Measurements from ENCODE around the gene MST1R. TPM values are rescaled to one million over a fixed set of nuclear protein-coding genes. Genes with fewer than 3 reads are reported as not detected.

MST1R gene
- total RNA-seq (2022; extraction: Qiagen RNA extraction; ENCODE audit: low read depth) = 5.3 to 8.5 TPM (median 7.4 TPM) in 5 replicates

GRCh38 chr3:49903451-49904424 is at the start of gene MST1R:
TSS of gene MST1R (minus strand) at chr3:49903873. CDS start at chr3:49903609, 264 bp downstream.

GRCh38 chr3:49939858-49940666 is 36.4 kb upstream of the MST1R start, which contains the start of gene RBM6:
TSS of gene RBM6 (plus strand) at chr3:49940150. CDS start at chr3:49962642, 22,492 bp downstream.

DNA sequence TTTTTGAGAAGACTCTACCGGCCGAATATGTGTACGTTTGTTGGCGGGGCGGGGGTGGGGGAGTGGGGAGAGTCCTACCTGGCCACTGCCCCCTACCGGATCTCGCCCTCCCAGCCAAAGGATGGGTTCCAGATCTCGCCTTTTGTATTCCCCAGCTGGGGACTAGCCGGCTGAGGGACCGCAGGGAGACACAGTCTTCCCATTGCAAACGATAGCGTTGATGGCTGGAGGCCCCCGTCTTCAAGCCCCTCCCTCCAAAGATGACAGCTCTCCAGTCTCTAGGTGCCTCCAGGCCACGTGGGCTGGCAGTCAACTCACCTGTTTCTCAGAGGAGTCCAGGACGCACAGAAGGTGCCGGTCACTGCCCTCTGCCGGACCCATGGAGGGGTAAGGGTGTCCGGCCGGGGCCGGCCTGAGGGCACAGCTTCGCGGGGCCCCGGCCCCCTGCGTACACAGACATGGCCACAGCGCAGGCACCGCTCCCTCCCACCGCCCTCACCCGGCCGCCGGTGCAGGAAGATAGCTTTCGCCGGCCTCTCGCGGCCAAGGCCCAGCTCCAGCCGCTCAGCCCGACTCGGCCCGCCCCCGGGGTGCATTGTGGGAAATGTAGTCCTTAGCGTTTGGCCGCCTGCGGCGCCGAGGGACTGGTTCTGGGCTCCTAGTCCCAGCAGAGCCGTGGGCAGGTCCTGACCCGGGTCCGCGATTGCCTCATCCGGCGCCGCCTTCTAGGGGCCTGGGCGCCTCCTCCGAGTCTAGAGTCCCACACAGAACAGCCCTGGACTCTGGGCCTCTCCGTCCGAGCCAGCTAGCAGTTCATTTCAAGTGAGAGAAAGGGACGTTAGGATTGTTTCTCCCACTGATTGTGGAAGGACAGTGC is 25.9 kb upstream of the MST1R start, which contains the start of gene MON1A:
MON1A (minus strand) TSS at position 521 of the 877 bp plus-strand sequence. CDS start 16,465 bp downstream, outside the sequence.

GRCh38 chr3:49869525-49870126 is 34.0 kb downstream of the MST1R start, which contains the start of gene CAMKV:
TSS of gene CAMKV (minus strand) at chr3:49869906. CDS start at chr3:49862388, 7,518 bp downstream.

GRCh38 chr3:49856181-49857005 is 47.3 kb downstream of the MST1R start, which contains the start of gene TRAIP:
TSS of gene TRAIP (minus strand) at chr3:49856564. CDS start at chr3:49856453, 111 bp downstream.

Other genes starting within 250 kb of the MST1R start
- gene APEH, start 229.5 kb downstream of the MST1R start, total RNA-seq (2022; extraction: Qiagen RNA extraction; ENCODE audit: low read depth) = 60.2 to 71.1 TPM (median 63.4 TPM) in 5 replicates
- 0.99 to 2.2 TPM (median 1.4 TPM) in 5 replicates for gene MST1, start 214.4 kb downstream of the MST1R start, total RNA-seq (2022; extraction: Qiagen RNA extraction; ENCODE audit: low read depth)
- 9.6 to 18.6 TPM (median 15.9 TPM) in 5 replicates for gene RNF123, start 214.3 kb downstream of the MST1R start, total RNA-seq (2022; extraction: Qiagen RNA extraction; ENCODE audit: low read depth)
- 0.35 to 0.85 TPM (median 0.59 TPM) in 5 replicates for gene AMIGO3, start 184.2 kb downstream of the MST1R start, total RNA-seq (2022; extraction: Qiagen RNA extraction; ENCODE audit: low read depth)
- 14.9 to 20.9 TPM (median 18.3 TPM) in 5 replicates for gene GMPPB, start 179.9 kb downstream of the MST1R start, total RNA-seq (2022; extraction: Qiagen RNA extraction; ENCODE audit: low read depth)
- 18.4 to 23.4 TPM (median 22.3 TPM) in 5 replicates for gene IP6K1, start 117.3 kb downstream of the MST1R start, total RNA-seq (2022; extraction: Qiagen RNA extraction; ENCODE audit: low read depth)
- gene CDHR4, start 104.0 kb downstream of the MST1R start, total RNA-seq (2022; extraction: Qiagen RNA extraction; ENCODE audit: low read depth) = 0.11 to 0.29 TPM (median 0.24 TPM) in 4 of 5 replicates, not detected in the other
- 1.3 to 2.3 TPM (median 2.0 TPM) in 5 replicates for gene INKA1, start 100.6 kb downstream of the MST1R start, total RNA-seq (2022; extraction: Qiagen RNA extraction; ENCODE audit: low read depth)
- gene UBA7, start 89.9 kb downstream of the MST1R start, total RNA-seq (2022; extraction: Qiagen RNA extraction; ENCODE audit: low read depth) = 0.21 to 0.68 TPM (median 0.34 TPM) in 5 replicates
- 9.1 to 17.4 TPM (median 14.7 TPM) in 5 replicates for gene TRAIP, start 47.3 kb downstream of the MST1R start, total RNA-seq (2022; extraction: Qiagen RNA extraction; ENCODE audit: low read depth)
- 0.30 to 0.53 TPM (median 0.46 TPM) in 5 replicates for gene CAMKV, start 34.0 kb downstream of the MST1R start, total RNA-seq (2022; extraction: Qiagen RNA extraction; ENCODE audit: low read depth)
- gene MON1A, start 25.9 kb upstream of the MST1R start, total RNA-seq (2022; extraction: Qiagen RNA extraction; ENCODE audit: low read depth) = 4.4 to 8.6 TPM (median 7.9 TPM) in 5 replicates
- gene RBM6, start 36.3 kb upstream of the MST1R start, total RNA-seq (2022; extraction: Qiagen RNA extraction; ENCODE audit: low read depth) = 24.1 to 30.3 TPM (median 28.7 TPM) in 5 replicates
- 29.4 to 36.2 TPM (median 32.1 TPM) in 5 replicates for gene RBM5, start 185.0 kb upstream of the MST1R start, total RNA-seq (2022; extraction: Qiagen RNA extraction; ENCODE audit: low read depth)

All from A549 treated with RU486 at 1 μM for 4 hours (cell line).